ENCODE data around the gene COX6B2.
"Not testable (repeated sequence)": the region's sequence is repeated elsewhere in the genome, so short reads cannot be mapped to it uniquely, and the experiment has no call there.

Gene COX6B2

GRCh38 chr19:55336101-55336500, 18.4 kb downstream of the COX6B2 start:
- TF ChIP-seq CTCF (IDR thresholded peaks at IDR 0.05; ENCODE audit: low read depth, low read length), result no peak
- no peak for DNase-seq
- Histone ChIP-seq H3K27me3 (ENCODE audit: insufficient read depth, low read depth, severe bottlenecking) (no peaks in the 10 kb centered on the region), H3K27ac (no peak overlapping the region), H3K36me3 (no peaks in the 10 kb centered on the region), H3K9me3 (ENCODE audit: severe bottlenecking) (no peaks in the 10 kb centered on the region), H3K4me3 (ENCODE audit: low read depth, low read length) (no peak overlapping the region)

DNA sequence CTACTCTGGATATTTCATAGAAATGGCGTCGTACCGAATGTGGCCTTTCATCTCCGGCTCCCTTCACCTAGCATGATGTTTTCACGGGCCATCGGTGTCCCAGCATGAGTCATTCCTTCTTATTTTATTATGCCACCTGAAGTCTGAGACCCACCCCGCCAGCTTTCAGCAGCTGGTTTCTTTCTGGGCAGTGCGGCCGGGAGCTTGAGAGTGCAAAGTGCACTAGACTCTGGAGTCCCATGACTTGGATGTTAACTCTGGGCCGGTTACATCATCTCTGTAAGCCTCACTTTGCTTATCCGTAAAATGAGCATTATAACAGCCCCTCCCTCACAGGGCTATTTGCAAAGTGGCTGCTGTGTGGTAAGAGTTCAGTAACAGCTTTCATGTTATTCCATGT, 20.6 kb downstream of the COX6B2 start:
- no peaks in the 10 kb centered on the region for H3K36me3 ChIP-seq
- H3K27me3 ChIP-seq (ENCODE audit: insufficient read depth, low read depth, severe bottlenecking), result no peaks in the 10 kb centered on the region
- H3K9me3 ChIP-seq (ENCODE audit: severe bottlenecking), result no peaks in the 10 kb centered on the region
- no peak overlapping the region for H3K27ac ChIP-seq
- TF ChIP-seq CTCF (IDR thresholded peaks at IDR 0.05; ENCODE audit: low read depth, low read length), result no peak
- DNase-seq, result no peak
- H3K4me3 ChIP-seq (ENCODE audit: low read depth, low read length), result no peak overlapping the region

DNA sequence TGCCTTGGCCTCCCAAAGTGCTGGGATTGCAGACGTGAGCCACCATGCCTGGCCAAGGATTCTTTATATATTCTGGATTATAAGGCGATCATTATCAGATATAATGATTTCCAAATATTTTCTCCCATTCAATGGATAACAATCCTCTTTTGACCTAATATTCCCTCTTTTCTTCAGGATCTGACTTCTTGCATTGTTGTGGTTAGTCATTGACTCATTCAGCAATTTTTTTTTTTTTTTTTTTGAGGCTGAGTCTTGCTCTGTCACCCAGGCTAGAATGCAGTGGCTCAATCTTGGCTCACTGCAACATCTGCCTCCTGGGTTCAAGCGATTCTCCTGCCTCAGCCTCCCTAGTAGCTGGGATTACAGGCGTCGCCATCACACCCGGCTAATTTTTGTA, 24.7 kb downstream of the COX6B2 start:
- H3K9me3 ChIP-seq (ENCODE audit: severe bottlenecking); H3K27me3 ChIP-seq (ENCODE audit: insufficient read depth, low read depth, severe bottlenecking); H3K36me3 ChIP-seq; H3K4me3 ChIP-seq (ENCODE audit: low read depth, low read length); DNase-seq; H3K27ac ChIP-seq: not testable (repeated sequence)

GRCh38 chr19:55328774-55329318, 25.7 kb downstream of the COX6B2 start:
- not testable (repeated sequence) for H3K27ac ChIP-seq; H3K4me3 ChIP-seq (ENCODE audit: low read depth, low read length); H3K27me3 ChIP-seq (ENCODE audit: insufficient read depth, low read depth, severe bottlenecking); H3K36me3 ChIP-seq; DNase-seq; H3K9me3 ChIP-seq (ENCODE audit: severe bottlenecking)

GRCh38 chr19:55325172-55325571, 29.3 kb downstream of the COX6B2 start, which contains the start of gene TMEM150B:
TSS of gene TMEM150B (minus strand) at chr19:55325341. CDS start at chr19:55321036, 4,305 bp downstream.
- H3K36me3 ChIP-seq, result no peaks in the 10 kb centered on the region
- H3K27ac ChIP-seq, result no peak within 1 kb of the TSS
- H3K27me3 ChIP-seq (ENCODE audit: insufficient read depth, low read depth, severe bottlenecking), result no peaks in the 10 kb centered on the region
- H3K4me3 ChIP-seq (ENCODE audit: low read depth, low read length), result no peak within 1 kb of the TSS
- H3K9me3 ChIP-seq (ENCODE audit: severe bottlenecking), result no peaks in the 10 kb centered on the region
- TF ChIP-seq CTCF (IDR thresholded peaks at IDR 0.05; ENCODE audit: low read depth, low read length), result no peak
- DNase-seq, result no peak

DNA sequence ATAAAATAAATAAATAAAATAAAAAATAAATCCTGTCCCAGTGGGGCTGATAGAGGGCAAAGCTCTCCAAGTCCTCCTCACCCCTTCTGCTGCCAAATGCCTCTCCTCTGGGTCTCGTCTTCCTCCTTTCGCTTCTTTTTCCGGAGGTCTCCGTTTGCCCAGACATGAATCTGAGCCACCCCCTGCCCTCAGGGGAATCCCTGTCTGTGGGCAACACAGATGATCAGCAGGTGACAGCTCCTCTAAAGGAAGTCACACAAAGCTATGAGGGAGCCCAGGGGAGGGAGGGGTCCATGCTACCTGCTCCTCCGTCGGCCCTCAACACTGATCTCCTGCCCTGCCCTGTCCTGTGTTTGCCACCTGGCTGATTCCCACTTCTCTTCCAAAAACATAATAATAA, 29.9 kb downstream of the COX6B2 start:
- no peaks in the 10 kb centered on the region for H3K27me3 ChIP-seq (ENCODE audit: insufficient read depth, low read depth, severe bottlenecking)
- H3K36me3 ChIP-seq, result no peaks in the 10 kb centered on the region
- H3K4me3 ChIP-seq (ENCODE audit: low read depth, low read length), result no peak overlapping the region
- TF ChIP-seq CTCF (IDR thresholded peaks at IDR 0.05; ENCODE audit: low read depth, low read length), result no peak
- no peaks in the 10 kb centered on the region for H3K9me3 ChIP-seq (ENCODE audit: severe bottlenecking)
- DNase-seq, result no peak
- no peak overlapping the region for H3K27ac ChIP-seq

GRCh38 chr19:55322204-55322885, 32.2 kb downstream of the COX6B2 start:
- no peaks in the 10 kb centered on the region for H3K36me3 ChIP-seq
- DNase-seq, result no peak
- H3K9me3 ChIP-seq (ENCODE audit: severe bottlenecking), result no peaks in the 10 kb centered on the region
- no peak for TF ChIP-seq CTCF (IDR thresholded peaks at IDR 0.05; ENCODE audit: low read depth, low read length)
- H3K27me3 ChIP-seq (ENCODE audit: insufficient read depth, low read depth, severe bottlenecking), result no peaks in the 10 kb centered on the region
- H3K4me3 ChIP-seq (ENCODE audit: low read depth, low read length), result no peak overlapping the region
- no peak overlapping the region for H3K27ac ChIP-seq

Data from WERI-Rb-1 (cell line).